Measurements from ENCODE around the gene RFESD.

RFESD gene

DNA sequence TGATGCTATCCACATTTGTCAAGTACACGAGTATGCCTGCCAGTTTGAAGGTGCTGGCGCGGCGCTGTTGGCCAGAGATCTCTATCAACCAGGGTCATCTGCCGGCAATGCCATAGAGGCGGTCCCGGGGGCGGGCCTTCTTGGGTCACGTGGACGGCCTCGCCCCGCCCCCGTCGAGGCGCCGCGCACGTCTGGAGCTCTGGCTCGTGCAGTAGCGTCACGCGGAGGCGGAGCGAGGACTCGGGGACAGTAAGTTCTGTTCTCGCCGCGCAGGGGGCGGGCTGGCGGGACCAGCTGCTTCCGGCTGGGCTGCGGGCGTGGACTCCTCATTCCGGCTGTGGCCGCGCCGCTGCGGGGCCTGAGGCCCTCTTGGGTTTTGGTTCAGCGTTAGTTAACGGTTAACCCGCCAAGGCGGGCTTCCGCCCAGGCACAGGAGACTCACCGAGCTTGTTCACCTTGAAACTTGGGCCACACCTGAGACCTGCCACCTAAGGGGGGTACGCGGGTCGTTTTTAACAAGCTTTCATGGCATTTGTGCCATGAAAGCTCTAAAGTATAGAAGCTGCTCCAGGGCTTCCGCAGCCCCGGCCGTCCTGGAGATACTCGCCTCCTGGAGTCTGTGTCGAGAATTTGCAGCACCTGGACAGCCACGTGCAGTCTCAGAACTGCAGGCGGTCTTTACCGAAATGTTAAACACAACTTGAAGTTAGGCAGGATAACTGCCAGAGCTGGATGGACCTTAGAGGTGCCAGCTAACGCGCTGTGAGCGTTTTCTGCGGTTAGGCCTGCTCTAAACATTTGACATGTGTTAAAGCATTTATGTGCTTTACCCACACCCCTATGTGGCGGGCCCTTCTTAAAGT is at the start of gene RFESD:
Gene RFESD (plus strand): TSS at position 209 of the 863 bp plus-strand sequence. CDS start 5,495 bp downstream, outside the sequence.
- peak; percentile 91 for DNase-seq (ENCODE audit: low read depth)

DNA sequence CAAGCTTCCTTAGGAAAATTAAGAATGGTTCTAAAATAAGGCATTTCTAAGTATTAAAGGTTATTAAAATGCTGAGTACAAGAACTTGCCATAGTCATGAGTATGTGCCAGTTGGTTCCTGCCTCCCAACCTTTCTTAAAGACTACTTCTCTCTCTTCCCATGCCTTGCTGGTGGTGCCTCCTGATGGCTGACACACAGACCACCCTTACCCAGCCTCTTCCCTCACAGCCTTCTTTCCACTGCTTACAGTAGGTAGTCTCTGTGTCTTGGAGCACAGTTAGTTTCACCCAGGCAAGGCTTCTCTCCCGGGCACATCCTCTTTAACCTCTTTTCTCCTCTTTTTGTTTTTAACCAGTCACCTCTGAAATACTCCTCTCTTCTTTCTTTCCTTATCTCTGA is 47.3 kb upstream of the RFESD start:
- no peak for DNase-seq (ENCODE audit: low read depth)

DNA sequence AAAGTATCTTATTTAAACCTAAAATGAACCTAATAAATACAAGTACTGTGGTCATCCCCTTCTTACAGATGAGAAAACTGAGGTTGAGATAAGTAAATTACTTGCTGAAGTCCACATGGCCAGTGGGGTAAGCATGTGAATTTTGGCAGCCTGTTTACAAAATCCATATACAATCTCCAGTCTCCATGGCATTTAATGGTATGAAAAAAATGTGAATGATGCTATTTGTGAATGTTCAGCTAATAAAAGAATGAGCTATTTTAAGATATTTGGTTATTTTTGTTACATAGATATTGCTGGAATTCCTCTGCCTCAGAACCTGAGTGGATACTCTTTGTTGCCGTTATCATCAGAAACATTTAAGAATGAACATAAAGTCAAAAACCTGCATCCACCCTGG is 46.0 kb upstream of the RFESD start:
- DNase-seq (ENCODE audit: low read depth) = no peak

DNA sequence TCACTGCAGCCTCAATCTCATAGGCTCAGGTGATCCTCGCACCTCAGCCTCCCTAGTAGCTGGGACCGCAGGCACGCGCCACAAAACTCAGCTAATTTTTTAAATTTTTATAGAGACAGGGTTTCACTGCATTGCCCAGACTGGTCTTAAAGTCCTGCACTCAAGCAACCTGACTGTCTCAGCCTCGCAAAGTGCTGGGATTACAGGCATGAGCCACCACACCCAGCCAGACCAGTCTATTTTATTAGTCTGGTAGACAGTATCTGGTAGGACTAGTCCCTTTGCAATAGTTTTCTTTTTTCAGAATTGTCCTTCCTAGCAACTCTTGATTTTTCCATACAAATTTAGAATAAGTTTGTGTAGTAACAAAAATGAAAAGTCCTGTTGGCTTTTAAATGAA is 40.8 kb upstream of the RFESD start:
- DNase-seq (ENCODE audit: low read depth) = no peak

DNA sequence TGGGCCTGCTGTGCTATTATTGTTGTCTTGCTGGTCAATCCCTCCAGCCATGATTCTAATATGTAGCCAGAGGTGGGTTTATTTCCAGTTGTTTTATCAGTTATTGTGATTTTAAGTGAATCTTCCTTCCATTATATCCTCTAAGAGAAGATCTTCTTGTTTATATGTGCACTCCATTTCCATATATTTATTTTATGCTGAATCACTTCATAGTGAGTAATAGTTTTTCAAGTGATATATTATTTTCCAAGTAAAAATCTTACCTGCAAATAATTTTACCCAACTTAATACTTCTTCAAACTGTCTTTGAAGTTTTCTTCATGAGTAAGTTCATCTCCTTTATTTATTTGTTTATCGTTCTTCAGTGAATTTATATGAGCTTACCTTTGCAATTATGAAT is 40.2 kb upstream of the RFESD start:
- DNase-seq (ENCODE audit: low read depth) = no peak

DNA sequence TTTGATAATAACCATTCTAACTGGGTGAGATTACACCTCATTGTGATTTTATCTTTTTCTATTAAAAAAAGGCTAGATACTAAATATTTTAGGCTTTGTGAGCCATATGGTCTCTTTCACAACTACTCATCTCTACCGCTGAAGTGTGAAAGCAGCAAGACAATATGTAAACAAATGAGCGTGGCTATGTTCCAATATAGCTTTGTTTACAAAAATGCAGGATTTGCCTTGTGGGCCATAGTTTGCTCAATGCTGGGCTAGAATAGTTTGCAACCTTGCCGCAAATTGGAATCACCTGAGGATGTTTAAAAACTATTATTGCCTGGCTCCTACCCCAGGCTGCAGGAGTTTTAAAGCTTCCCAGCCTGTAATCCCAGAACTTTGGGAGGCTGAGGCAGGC is 36.9 kb upstream of the RFESD start:
- DNase-seq (ENCODE audit: low read depth) = no peak

DNA sequence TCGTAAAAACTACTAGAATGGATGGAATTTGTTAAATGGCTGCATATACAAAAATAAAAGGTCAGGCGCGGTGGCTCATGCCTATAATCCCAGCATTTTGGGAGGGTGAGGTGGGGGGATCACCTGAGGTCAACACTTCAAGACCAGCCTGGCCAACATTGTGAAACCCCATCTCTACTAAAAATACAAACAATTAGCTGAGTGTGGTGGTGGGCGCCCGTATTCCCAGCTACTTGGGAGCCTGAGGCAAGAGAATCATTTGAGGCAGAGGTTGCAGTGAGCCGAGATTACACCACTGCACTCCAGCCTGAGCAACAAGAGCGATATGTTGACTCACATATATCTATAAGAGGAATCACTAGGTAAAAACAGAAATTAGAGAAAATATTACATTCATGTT is 36.0 kb upstream of the RFESD start:
- DNase-seq (ENCODE audit: low read depth) = no peak

DNA sequence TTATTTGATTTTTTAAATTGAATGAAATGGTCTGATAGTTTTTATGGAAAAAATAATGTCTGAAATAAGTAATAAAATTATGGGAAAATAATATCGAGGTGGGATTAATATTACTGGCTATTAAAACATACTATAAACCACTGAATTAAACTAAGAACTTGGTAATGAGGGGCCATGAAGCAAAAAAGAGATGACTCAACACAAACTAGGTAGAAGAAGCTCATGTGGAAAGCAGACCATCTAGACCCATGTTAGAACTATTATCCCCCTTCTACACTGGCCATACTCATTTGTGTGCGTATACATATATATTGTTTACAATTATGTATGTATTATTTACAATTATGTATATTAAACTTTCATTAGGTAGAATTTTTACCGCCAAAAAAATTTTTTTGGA is 35.2 kb upstream of the RFESD start:
- no peak for DNase-seq (ENCODE audit: low read depth)

DNA sequence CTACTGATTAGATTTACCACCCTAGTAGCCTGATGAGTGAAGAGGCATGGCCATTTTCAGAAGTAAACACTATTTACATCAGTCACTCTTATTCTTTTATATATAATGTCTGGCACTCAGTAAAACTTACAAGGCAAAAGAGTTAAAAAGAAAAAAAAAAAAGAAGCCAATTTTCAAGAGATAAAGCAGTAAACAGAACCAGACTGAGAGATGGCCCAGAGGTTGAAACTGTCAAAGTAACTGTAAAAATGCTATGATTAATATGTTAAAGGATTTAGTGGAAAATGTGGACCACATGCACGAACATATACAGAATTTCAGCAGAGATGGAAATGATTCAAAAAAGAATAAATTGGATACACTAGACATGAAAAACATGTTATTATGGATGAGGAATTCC is 33.1 kb upstream of the RFESD start:
- no peak for DNase-seq (ENCODE audit: low read depth)

DNA sequence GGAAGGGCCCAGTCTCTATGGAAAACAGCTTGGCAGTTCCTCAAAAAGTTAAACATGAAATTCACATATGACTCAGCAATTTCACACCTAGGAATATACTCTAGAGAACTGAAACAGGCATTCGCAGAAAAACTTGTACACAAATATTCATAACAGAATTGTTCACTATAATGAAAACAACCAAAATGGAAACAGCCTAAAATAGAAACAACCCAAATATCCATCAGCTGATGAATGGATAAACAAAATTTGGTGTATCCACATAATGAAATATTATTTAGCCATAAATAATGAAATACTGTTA is 31.5 kb upstream of the RFESD start:
- no peak for DNase-seq (ENCODE audit: low read depth)

DNA sequence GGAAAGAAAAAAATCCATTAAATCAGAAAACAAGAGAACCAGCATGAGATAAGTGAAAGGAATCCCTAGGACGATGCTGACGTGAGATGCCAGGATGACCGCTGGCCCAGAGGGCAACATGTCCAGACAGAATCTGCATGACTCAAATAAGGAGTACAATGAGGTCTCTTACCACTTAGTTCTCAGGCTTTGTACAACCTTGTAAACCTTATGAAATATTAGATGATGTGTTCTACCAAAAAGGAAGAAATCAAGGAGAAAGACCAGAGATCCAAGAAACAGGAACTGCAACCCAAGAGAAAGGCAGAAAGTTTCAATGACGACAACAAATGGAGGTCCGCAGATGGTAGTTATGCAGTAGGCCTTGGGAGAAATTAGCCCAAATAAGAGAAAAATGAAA is 29.5 kb upstream of the RFESD start:
- no peak for DNase-seq (ENCODE audit: low read depth)

DNA sequence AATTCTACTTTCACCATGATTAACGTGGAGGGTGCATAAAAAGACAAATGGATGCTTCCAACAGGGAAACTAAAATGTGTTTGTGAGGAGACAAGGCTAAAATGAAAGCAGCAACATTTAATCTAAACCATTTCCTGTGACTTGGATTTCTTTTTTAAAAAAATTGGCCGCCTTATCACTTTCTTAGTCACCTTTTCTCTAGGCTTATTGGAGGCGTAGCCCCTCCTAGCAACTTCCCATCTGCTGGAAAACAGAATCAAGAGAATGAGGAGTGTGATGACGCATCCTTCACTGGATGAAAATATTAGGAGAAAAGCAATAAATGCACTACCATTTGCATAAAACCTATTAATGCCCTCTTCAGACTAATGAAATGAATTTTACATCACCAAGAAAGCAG is 27.5 kb upstream of the RFESD start:
- DNase-seq (ENCODE audit: low read depth) = no peak

DNA sequence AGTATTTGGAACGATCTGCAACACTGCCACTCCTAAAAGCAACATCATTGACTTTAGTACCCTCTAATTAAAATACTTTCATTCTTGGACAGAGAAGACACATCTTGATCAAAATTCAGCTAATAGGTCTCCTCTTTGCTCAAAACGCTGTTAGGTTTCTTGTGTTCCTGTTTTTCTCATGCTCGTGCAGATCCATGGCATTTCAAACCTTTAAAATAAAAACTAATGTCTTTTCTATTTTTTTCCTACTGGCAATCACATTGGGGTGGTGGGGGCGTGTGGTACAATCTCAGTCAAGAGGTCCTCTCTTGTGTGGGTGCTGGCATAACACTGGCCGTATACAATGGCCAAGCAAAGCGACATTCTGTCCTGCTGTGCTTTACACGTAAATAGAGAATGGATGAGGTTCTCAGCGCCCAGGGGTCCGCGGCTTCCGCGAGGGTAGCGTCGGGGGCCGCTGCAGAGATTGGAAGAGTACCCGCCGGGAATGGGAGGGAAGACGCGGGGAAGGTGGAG is 27.0 kb upstream of the RFESD start:
- DNase-seq (ENCODE audit: low read depth) = no peak

DNA sequence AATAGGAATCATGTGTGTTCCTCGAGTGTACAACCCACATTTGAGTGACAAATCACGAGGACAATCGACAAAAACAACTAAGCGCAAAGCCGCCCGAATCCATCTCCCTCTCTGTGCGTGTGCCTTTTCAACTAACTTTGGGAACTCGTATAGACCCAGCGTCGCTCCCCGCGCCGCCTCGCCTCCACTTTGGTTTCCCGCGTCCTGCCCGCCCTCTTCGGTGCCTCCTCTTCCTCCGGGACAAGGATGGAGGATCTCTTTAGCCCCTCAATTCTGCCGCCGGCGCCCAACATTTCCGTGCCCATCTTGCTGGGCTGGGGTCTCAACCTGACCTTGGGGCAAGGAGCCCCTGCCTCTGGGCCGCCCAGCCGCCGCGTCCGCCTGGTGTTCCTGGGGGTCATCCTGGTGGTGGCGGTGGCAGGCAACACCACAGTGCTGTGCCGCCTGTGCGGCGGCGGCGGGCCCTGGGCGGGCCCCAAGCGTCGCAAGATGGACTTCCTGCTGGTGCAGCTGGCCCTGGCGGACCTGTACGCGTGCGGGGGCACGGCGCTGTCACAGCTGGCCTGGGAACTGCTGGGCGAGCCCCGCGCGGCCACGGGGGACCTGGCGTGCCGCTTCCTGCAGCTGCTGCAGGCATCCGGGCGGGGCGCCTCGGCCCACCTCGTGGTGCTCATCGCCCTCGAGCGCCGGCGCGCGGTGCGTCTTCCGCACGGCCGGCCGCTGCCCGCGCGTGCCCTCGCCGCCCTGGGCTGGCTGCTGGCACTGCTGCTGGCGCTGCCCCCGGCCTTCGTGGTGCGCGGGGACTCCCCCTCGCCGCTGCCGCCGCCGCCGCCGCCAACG is 26.3 kb upstream of the RFESD start, which contains the start of gene GPR150:
Gene GPR150 (plus strand): TSS at position 58 of the 840 bp plus-strand sequence. CDS start 189 bp downstream, at position 247.
- DNase-seq (ENCODE audit: low read depth) = peak; percentile 50

DNA sequence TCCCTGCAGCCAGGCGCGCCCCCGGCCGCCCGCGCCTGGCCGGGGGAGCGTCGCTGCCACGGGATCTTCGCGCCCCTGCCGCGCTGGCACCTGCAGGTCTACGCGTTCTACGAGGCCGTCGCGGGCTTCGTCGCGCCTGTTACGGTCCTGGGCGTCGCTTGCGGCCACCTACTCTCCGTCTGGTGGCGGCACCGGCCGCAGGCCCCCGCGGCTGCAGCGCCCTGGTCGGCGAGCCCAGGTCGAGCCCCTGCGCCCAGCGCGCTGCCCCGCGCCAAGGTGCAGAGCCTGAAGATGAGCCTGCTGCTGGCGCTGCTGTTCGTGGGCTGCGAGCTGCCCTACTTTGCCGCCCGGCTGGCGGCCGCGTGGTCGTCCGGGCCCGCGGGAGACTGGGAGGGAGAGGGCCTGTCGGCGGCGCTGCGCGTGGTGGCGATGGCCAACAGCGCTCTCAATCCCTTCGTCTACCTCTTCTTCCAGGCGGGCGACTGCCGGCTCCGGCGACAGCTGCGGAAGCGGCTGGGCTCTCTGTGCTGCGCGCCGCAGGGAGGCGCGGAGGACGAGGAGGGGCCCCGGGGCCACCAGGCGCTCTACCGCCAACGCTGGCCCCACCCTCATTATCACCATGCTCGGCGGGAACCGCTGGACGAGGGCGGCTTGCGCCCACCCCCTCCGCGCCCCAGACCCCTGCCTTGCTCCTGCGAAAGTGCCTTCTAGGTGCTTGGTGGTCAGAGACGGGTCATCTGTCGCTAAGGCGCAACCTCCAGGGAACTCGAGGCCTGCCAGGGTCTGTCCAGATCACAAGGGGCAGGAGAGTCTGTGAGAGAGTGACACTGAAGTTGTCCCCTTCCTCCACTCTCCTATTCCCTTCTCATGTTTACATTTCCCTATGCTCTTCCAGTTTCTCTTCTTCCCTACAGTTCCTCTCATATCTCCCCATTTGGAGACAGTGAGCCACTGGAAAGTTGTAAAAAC is 25.4 kb upstream of the RFESD start:
- peak; percentile 24 for DNase-seq (ENCODE audit: low read depth)

DNA sequence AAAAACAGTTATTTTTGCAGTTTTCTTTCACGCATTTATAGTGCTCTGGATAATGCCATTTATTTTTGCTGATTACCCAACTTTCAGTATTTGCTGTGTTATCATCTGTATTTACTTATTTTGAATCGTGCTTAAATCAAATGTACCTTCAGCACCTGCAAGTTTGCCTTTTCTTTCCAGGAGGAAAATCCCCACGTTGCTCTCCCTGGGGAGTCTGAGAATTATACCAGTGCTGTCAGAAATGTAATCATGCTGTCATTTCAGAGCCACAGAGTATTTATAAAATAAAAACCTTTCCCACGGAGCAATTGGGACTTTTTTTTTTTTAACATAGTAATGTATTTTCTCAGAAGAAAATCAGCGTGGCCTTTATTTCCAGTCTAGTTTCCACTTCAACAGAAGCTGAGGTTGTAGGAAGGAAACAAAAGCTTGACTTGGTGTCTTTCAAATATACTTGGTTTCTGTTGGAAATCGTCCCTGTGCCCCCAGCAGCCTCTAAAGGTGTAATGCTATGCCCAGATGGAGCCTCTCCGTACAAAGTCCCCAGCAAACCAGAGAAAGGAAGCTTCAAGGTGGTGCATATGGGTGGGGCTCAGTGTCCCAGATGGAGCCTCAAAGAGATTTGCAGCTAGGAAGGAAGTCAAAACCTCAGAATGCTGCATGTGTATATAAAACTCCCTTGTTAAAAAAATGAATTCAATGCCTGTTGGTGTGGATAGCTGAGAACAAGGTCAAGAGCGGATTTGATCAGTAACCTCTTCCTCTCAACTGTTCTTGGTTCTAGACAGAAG is 24.5 kb upstream of the RFESD start:
- DNase-seq (ENCODE audit: low read depth) = no peak

DNA sequence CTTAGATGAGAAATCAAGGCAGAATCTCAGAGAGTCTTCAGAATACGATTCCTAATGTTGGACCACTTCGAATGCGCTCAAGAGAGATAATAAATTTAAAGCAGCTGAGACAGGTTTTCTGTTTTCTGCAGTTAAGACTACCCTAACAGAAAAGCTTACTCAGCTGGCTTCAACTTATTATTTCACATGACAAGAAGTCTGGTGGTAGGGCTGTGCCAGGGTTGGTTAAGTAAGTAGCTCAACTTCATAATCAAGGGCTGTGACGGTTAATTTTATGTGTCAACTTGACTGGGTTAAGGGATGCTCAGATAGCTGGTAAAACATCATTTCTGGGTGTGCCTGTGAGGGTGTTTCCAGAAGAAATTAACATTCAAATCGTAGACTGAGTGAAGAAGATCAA is 22.9 kb upstream of the RFESD start:
- no peak for DNase-seq (ENCODE audit: low read depth)

DNA sequence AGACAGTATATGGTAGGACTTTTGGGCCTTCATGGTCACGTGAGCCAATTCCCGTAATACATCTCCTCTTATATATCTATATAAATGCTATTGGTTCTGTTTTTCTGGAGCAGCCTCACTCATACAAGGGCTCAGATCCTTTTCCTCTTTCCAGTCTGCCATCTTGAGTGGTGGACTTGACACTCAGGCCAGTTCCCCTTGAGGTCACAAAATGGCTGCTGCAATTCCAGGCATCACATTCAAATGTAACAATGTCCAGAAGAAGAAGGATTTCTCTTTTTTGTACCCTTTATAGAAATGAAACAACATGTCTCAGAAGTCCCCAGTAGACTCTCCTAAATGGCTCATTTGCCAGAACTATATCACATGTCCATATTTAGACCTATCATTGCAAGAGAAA is 22.2 kb upstream of the RFESD start:
- DNase-seq (ENCODE audit: low read depth) = no peak

DNA sequence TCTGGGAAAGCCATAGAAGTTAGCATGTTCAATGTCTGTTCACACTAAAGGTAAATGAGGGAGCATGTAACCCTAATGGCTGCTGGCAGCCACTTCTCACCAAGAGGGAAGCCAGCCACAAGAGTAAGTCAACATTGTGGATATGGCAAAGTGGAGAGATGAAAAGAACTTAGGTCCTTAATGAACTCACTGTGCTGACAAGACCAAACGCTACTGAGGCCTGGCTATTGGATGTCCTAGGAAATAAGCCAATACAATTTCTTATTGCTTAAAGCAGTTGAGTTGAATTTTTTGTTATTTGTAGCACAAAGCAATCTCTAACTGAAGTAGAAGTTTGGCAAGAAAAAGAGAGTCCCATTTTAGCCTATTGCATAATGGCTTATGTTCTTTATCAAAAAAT is 19.9 kb upstream of the RFESD start:
- DNase-seq (ENCODE audit: low read depth) = no peak

DNA sequence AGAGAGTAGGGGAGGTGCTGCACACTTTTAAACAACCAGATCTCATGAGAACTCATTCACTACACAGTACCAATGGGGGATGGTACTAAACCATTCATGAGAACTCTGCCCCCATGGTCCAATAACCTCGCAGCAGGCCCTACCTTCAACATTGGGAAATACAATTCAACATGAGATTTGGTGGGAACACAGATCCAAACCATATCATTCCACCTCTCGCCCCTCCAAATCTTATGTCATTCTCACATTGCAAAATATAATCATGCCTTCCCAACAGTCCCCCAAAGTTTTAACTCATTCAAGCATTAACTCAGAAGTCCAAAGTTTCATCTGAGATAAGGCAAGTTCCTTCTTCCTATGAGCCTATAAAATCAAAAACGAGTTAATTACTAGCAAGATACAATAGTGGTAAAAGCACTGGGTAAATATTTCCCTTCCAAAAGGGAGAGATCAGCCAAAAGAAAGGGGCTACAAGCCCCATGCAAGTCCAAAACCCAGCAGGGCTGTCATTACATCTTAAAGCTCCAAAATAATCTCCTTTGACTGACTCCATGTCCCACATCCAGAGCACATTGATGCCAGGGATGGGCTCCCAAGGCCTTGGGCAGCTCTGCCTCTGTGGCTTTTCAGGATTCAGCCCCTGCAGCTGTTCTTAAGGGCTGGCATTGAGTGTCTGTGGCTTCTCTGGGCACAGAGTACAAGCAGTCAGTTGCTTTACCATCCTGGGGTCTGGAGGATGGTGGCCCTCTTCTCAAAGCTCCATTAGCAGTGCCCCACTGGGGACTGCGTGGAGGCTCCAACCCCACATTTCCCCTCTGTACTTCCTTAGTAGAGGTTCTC is 18.4 kb upstream of the RFESD start:
- no peak for DNase-seq (ENCODE audit: low read depth)

Data from stimulated activated CD8-positive, alpha-beta memory T cell treated with anti-CD3 and anti-CD28 coated beads, Interleukin-12 subunit alpha, Interleukin-12 subunit beta, amount 100 ng/mL, for 4 hours (primary cell).